NCI-H2107 (cell line): ENCODE results near the gene AGPAT2.

Source experiments
- DNase-seq: peaks from one replicate; lab custom pipeline; 2025; lab: John Stamatoyannopoulos, UW

Gene AGPAT2

DNA sequence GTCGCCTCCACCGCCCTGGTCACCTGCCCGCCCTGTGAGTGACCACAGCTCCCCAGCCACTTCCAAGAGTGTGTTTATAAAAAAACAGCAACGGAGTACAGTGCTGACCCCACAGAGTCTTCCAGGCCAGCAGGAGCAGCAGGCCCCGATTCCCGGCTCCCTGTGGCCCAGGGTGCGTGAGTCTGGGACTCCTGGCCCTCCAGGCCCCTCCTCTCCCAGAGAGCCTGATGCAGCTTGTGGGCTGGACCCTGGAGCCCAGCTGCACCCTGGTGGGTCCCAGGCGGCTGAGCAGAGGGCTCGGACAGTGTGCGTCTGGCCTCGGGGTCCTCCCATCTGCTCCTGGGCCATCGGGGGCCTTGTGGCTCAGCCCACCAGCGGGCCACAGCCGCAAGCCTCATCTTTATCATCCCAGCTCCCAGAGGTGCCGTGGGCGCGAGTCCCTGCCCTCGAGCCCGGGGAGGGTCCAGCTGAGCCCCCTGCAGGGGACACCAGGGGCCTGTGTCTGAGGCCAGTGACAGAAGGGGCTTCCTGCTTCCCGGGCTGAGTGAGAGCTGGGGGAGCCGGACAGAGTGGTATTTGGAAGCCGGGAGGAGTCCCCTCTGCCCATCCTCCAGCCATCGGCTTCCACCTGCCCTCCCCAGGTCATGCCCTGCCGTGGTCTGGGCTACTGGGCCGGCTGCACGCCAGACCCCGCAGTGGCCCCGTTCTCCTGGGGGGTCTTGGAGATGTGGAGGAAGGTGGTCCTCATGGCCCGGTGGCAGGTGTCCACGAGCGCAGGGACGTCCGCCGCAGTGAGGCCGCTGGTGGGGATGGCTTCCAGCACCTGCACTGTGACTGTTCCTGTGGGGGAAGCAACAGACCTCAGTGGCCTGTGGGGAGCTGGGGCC lies 13.9 kb downstream of the AGPAT2 start:
- no peak for DNase-seq

DNA sequence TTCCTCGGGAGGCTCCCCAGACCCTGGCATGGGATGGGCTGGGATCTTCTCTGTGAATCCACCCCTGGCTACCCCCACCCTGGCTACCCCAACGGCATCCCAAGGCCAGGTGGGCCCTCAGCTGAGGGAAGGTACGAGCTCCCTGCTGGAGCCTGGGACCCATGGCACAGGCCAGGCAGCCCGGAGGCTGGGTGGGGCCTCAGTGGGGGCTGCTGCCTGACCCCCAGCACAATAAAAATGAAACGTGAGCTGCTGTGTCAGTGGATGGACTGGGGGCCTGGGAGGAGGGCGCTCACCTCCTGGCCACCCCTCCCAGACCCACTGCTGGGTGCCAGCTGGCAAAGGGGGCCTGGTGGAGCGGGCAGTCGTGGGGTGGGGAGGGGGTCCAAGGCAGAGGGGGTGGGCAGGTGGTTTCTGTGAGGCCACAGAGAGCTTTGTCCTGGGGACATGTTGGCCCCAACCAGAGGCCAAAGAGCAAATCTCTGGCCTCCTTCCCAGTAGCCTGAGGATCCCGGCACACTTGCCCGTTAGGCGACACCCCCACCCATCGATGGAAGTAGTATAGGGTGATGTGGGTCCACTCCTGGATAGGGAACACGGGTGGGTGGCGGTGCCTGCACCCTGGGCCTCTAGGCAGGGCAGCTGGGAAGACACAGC lies 14.7 kb downstream of the AGPAT2 start:
- DNase-seq: no peak

DNA sequence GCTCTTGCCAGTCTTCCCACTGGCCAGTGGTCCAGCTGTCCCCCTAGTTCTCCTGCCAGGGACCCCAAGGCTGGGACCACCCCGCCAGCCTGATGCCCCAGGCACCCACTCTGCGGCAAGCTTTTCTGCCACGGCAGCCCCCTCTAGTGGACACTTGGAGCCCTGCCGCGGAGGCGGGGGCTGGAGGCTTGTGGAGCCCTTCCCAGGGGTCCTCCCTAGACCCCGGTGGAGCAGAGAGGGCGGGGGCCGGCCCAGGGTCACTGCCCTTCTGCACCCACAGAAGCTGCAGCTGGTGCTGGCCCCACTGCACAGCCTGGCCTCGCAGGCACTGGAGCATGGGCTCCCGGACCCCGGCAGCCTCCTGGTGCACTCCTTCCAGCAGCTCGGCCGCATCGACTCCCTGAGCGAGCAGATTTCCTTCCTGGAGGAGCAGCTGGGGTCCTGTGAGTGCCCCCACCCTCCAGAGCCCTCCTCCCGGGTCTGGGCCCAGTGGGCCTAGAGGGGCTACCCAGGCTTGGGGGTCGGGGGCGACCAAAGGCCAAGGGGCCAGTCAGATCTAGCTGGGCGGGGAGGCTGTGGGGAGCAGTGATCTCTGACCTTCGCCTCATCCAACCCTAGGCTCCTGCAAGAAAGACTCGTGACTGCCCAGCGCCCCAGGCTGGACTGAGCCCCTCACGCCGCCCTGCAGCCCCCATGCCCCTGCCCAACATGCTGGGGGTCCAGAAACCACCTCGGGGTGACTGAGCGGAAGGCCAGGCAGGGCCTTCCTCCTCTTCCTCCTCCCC lies 15.4 kb downstream of the AGPAT2 start:
- no peak for DNase-seq

DNA sequence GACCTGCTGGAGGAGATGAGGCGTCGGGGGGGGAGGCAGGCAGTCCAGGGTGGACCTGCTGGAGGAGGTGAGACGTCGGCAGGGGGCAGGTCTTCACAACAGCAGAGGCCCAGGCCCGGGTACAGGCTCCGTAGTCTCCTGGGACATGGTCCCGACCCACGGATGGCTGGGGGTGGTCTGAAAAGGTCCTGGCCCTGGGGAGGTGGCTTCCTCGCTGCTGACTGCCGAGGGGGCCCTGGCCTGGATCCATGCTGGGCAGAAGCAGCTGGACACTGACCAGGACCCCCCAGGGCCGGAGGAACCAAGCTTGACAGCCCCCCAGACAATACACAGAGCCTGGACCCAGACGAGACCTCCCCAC lies 16.0 kb downstream of the AGPAT2 start:
- DNase-seq: no peak

DNA sequence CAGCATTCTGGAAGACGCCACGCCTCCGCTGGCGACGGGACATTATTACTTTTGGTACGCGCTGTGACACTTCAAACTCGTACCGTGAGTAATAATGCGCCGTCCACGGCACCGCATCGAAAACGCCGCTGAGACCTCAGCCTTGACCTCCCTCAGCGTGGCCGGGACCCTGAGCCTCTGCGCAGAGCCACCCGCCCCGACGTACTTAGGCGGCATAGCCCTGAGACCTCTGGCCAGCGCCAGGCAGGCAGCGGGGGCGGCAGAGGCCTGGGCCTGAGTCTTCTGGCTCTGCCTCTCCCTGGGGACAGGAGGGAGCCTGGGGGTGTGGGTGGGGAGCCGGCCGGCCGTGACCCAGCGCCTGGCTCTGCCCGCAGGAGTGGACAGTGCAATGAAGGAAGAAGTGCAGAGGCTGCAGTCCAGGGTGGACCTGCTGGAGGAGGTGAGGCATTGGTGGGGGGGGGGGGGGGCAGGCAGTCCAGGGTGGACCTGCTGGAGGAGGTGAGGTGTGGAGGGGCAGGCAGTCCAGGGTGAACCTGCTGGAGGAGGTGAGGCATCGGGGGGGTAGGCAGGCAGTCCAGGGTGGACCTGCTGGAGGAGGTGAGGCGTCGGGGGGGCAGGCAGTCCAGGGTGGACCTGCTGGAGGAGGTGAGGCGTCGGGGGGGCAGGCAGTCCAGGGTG lies 16.5 kb downstream of the AGPAT2 start:
- DNase-seq: no peak

DNA sequence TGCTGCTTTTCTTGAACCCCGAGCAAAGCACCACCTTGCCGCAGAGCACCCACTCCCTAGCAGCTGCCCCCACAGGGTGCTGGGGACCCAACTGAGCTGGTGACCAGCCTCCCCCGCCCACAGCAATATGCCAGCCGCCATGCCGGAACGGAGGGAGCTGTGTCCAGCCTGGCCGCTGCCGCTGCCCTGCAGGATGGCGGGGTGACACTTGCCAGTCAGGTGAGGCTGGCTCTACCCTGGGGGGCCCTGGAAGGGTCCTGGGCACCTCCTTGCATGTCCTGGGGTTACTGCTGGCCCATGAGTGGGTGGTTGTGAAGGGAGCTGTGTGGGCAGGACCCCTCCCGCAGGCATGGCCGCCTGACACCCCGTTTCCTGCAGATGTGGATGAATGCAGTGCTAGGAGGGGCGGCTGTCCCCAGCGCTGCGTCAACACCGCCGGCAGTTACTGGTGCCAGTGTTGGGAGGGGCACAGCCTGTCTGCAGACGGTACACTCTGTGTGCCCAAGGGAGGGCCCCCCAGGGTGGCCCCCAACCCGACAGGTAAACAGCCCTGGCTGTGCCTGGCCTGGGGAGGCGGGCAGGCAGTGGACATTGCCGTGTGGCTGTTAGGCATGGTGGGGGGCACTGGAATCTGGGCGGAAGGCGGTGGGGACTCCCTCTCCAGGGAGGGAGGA lies 17.3 kb downstream of the AGPAT2 start:
- no peak for DNase-seq

DNA sequence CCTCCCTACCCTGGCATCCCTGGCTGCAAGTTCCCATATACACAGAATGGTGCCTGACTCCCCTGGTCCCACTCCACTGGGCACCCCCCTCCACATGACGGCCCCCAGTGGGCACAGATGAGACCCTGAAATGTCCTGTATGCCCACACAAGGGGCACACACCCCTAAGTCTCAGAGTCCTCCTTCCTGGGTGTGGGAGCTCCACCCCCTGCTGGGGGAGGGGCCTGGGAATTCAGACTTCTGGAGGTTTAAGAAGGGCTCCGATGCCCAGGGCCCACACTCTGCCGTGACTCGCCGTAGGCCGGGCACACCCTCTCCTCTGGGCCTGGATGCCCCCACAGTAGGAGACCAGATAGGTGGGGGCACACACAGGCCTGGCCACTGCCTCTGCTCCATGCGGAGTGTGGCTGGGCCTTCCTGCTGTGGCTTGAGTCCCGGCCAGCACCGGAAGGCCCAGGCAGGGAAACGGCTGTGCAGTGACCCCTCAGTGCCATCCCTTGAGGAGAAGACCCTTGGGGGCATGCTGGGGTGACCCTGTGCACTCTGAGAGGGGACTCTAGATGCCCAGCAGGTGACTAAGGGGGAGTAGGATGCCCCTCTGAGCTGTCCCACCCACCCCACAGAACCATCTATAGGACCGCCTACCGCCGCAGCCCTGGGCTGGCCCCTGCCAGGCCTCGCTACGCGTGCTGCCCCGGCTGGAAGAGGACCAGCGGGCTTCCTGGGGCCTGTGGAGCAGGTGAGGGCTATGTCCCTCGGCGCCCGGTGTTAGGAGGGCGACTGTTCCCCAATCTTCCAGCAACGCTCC lies 18.1 kb downstream of the AGPAT2 start:
- DNase-seq: no peak

DNA sequence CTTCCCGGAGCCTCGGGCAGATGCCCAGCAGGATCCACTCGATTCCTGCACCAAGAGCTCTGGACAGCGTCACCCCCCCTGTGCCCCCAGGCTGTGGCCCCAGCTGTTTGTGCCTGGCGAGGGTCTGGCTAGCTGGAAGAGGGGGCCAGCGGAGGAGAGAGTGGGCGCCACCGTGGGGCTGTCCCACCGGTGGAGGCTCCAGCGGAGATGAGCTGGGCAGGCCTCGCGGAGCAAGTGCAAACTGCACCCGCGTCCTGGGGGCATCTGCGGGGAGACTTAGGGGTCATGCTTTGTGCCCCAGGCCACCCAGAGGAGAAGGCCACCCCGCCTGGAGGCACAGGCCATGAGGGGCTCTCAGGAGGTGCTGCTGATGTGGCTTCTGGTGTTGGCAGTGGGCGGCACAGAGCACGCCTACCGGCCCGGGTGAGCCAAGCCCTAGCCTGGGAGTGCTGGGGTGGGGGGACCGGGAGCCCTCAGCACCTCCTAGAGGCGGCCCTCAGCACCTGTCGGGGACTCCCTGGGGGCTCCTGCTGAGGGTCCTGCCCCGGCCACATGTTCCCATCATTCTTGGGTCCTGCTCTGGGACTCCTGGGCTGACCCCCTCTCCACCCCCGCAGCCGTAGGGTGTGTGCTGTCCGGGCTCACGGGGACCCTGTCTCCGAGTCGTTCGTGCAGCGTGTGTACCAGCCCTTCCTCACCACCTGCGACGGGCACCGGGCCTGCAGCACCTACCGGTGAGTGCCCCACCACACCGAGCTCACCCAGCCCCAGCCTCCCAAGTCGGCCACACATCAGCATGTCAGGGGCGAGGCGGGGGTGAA lies 19.1 kb downstream of the AGPAT2 start:
- no peak for DNase-seq

DNA sequence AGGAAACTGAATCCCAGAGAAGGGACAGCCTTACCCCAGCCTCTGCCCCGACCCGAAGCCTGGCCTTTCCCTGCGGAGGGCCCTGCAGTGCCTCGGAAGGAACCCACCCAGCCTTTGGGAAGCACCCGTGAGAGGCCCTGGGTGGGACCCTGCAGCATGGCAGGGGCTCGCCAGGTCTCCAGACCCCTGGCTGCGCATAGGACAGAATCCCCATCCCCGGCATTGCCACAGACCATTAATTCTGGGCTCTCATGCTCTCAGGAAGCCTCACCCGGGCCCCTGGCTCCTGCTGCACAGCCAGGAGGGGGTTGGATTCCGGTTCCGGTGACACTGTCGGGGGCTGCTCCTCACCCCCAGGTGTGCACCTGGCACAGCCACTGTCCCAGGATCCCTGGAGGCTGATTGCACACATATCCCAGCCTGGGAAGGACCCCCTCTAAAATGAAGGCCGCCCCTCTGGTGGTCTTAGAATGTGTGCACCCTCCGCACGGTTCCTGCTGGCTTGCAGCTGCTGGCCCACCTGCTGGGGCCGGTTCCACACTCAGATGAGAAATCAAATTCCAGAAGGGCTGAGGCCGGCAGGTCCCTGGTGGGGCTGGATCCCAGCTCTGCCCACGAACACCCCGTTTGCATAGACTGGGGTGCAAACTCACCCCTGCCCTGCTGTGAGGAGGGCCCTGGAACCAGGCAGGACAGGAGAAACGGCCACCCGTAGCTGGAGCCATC lies 19.9 kb downstream of the AGPAT2 start:
- no peak for DNase-seq

DNA sequence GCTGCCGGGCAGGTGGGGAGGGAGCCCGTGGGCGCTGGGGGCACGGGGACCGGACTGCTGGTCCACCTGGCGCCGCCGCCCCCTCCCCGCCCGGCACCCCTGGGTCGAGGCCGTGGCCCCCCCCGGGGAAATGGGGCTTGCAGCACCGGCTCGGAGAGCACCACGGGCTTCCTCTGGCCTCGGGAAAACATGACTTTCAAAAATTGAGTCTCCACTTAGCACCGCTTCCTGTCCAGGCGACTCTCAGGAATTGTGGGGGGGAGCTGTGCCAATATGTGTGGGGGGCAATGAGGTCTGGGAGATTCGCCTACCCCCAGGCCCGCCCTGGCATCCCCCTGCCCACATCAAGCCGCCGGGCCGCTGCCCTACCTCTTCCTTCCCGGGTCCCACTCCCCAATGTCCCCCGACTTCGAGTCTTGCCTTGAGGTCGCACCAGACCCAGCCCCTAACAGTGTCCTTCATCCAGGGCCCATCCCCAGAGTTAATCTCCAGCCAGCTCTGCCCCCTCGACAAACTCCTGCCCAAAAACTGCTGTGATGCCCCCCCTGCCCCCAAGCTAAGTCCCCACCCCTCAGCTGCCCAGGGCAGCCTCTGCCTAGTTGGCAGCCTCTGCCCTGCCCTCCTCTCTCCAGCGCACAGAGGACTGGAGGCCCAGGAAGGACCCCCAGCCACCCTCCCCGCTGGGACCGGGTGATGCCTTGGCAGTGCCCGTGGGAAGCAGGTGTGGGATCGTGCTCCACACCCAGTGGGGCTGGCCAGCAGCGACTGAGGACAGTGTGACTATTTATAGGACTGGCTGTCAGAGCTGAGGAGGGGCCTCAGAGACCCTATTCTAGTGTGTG lies 20.7 kb downstream of the AGPAT2 start:
- no peak for DNase-seq

DNA sequence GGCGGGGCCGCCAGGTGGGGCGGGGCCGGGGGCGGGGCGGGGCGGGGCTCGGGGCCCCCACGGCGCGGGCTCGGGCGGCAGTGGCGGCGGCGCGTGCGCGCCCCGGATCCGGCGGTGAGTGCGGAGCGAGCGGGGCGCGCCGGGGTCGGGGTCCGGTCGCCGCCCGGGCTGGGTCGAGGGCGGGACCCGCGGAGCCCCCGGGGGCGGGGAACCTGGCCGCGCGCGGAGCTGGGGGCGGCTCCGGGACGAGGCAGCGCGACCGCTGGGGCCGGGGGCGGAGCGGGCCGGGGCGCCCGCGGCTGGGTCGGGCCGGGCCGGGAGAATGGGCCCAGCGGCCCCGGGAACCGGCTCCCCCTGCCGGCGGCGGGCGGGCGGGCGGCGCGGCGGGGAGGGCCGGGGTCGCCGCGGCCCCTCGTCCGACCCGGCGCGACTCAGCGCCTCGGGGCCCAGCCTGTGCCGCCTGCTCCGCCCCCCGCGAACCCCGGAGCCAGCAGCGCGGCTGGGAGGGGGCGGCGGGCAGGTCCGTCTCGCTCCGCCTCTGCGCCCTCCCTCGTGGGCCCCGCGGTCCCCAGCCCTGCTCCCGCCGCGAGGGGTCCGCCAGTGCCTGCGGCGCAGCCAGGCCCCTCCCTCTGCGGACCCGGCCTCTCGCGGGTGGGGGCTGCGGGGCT lies 21.4 kb downstream of the AGPAT2 start:
- no peak for DNase-seq

DNA sequence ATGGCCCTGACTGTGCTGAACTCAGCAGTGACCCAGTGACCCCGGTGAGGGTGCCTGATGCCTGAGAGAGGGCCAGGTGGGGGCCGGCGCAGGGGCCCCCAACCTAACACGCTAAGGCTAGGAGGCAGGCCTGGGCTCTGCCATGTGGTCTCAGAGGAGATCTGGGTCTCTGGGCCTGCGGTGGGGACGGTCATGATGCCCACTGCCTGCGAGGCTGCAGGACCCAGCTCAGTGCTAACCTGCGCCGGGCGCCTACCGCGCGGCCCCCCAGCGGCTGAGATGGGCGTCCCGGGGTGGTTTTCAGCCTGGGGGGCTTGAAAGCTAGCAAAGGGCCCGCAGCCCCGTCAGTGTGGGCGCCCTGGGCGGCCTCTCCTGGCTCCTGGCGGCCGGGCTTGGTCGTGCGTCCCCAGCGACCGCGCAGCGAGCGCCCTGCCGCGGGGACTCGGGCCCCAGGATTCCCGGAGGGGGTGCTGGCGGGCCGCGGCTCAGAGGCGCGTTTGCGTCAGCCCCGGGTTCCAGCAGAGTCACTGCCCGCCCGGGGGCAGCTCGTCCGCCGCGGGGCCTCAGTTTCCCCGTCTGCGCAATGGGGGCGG lies 22.1 kb downstream of the AGPAT2 start:
- no peak for DNase-seq

DNA sequence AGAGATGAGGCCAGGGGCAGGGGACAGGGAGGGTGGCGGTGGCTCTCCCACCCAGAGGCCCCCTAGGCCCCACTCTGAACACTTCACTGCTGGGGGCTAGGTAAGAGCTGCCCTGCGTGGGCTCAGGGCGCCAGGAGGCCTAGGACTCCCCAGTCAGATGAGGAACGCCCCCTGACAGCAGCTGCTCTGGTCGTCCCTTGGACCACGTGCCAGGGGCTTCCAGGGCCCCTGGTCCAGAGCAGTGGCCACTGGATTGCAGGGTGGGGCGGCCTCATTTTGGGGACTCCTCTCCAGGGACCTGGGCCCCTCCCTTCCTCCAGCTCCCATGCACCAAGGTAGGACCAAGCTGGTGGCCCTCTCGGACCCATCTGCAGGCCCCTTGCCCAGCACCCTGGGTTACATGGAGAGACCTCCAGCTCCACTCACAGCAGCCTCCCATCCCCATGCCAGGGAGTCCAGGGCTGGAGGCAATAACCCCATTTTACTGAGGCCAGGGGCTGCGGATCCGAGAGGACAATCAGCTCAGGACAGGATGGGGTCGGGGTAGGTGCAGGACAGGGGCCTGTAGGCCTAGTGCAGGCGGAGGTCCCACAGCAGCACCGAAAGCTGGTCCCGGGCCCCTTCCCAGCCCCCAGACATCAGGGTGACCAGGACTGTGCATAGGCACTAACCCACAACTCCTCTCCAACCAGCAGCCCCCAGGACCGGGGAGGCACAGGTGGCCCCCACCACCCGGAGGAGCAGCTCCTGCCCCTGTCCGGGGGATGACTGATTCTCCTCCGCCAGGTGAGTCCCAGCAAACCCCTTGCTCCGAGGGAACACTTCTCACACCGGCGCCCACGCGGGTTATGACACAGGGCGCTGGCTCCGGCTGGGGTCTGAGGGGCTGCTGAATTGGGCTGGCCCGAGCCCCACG lies 23.0 kb downstream of the AGPAT2 start:
- DNase-seq: no peak

DNA sequence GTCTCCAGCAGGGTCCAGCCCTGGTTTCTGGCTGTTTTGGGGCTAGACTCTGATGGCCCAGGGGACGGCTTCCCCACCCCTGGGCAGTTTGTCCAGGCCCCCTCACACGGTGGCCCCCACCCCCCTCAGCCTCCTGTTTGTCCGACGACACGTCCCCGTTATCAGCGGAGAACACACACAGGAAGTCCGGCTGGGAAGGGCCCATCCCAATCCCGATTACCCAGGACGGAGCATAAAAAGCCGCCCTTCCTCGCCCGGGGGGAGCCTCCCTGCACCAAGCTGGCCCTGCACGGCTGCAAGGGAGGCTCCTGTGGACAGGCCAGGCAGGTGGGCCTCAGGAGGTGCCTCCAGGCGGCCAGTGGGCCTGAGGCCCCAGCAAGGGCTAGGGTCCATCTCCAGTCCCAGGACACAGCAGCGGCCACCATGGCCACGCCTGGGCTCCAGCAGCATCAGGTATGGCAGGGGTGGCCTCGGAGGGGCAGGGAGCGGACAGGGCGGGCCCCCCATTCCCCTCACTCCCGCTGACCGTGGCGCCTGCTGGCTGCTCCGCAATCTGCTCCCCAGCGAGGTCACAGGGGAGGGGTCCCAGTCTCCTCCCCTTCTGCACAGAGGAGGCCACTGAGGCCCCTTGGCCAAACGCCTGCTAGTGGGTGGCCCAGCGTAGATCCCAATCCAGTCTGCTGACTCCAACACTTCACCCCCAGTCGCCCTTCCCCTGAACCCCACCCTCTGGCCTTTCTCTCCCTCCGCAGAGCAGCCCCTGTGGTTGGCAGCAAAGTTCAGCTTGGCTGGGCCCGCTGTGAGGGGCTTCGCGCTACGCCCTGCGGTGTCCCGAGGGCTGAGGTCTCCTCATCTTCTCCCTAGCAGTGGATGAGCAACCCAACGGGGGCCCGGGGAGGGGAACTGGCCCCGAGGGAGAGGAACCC lies 24.3 kb downstream of the AGPAT2 start, which contains the start of gene EGFL7:
EGFL7 (plus strand) TSS at position 261 of the 926 bp plus-strand sequence. CDS start 5,367 bp downstream, outside the sequence.
- DNase-seq: no peak

DNA sequence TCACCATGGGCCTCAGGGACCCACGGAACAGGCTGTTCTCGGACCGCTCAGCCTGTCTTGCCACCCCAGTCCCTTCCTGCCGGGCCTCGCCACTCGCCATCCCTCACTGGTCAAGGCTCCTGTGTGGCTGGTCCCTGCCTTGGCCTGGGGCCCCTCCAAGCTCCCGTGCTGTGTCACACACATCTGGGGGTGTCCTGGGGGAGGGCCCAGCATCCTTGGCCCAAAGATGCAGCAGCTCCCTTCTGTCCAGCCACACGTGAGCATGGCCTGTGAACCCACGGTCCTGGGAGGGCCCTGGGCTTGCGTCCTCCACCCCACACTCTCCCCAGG lies 25.0 kb downstream of the AGPAT2 start:
- no peak for DNase-seq
